HPDE6-E6E7 (cell line): ENCODE results near the gene IFI44.

Experiments used
- DNase-seq: peaks from one replicate; pipeline ENCODE4 v3.0.0; 2011; ENCODE audit warnings: missing footprints; ENCODE audit errors: extremely low spot score

IFI44 gene, protein sequence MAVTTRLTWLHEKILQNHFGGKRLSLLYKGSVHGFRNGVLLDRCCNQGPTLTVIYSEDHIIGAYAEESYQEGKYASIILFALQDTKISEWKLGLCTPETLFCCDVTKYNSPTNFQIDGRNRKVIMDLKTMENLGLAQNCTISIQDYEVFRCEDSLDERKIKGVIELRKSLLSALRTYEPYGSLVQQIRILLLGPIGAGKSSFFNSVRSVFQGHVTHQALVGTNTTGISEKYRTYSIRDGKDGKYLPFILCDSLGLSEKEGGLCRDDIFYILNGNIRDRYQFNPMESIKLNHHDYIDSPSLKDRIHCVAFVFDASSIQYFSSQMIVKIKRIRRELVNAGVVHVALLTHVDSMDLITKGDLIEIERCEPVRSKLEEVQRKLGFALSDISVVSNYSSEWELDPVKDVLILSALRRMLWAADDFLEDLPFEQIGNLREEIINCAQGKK

DNA sequence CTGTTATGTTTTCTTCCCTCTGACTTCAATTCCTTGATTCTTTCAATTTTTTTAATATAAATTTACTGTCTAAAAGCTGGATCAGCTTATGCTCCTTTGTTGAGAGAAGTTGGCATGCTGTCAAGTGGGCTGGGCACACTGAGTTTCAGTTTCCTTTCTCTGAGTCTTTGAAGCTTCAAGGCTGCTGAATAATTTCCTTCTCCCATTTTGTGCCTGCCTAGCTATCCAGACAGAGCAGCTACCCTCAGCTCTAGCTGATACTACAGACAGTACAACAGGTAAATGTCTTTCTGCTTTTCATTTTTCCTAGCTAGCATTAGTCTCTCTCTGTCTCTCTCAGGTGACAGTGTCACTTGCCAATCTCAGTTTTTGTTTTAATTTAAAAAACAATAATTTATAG, at the start of gene IFI44:
Gene IFI44, plus strand, starts transcription at position 204 of the 400 bp plus-strand sequence. CDS start 365 bp downstream, outside the sequence.
- peak; percentile 52 for DNase-seq

DNA sequence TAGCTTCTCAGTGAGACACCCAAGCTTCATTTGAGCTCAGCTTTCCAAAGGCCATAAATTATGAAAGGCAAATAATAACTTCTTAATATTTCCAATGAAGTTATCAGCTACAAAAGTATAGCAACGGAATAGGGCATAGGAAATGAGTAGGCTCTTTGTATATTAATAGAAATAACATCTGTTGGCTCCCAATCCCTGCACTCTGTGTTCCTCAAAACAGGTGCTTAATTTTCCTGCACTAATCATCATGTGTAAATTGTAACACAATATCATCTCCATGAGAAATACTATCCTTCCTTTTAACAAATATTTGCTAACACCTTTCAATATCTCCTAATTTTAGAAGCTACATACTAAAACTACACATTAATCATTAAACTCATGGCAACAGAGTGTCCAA, 48.6 kb upstream of the IFI44 start:
- DNase-seq, result no peak

DNA sequence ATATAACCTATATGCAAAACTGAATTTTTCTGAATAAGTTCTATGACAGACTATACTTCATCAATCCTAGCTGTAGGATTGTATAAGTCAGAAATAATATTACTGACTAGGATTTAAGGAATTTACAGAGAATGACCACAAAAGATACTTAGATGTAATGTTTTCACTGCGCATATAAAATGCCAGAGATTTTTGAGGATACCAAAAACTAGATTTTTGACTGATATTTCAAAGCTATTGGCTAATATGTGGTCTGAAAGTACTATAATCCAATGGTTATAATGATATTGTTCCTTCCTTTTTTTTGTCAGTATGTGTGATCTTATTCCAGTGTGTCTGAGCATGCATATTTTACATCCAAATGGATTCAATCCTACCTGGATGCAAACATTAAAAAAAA, 46.4 kb upstream of the IFI44 start:
- no peak for DNase-seq

DNA sequence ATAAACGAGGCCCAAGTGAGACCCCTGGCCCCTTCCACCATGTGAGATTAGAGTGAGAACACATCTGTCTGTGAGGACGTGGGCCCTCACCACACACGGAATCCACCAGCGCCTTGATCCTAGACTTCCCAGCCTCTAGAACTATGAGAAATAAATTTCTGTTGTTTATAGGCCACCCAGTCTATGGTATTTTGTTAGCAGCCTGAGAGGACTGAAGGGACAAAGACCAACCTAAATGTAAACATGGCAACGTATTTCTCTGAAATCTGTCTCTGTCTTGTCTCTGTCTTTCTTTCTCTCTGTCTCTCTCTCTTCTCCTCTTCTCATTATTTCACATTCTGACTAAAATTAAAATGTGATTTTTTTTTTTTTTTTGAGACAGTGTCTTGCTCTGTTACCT, 45.0 kb upstream of the IFI44 start:
- DNase-seq, result no peak

DNA sequence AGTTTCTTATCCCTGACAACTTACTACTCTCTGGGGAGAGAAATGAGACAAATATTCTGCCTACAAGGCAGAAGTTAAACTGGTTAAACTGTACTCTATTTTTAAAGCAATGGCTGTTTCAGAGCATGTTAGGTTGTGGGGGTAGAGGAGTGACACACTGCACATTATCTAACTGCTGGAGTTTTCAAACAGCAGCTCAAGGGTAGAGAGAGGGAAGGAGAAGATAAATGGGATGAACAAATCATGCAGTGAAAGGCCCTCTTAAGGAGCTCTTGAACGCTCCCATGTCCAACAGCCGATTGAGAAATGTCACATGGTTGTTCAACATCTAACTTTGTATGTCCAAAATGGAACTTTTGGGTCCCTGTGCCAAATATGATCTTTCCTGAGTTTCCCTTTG, 43.4 kb upstream of the IFI44 start:
- DNase-seq, result no peak

DNA sequence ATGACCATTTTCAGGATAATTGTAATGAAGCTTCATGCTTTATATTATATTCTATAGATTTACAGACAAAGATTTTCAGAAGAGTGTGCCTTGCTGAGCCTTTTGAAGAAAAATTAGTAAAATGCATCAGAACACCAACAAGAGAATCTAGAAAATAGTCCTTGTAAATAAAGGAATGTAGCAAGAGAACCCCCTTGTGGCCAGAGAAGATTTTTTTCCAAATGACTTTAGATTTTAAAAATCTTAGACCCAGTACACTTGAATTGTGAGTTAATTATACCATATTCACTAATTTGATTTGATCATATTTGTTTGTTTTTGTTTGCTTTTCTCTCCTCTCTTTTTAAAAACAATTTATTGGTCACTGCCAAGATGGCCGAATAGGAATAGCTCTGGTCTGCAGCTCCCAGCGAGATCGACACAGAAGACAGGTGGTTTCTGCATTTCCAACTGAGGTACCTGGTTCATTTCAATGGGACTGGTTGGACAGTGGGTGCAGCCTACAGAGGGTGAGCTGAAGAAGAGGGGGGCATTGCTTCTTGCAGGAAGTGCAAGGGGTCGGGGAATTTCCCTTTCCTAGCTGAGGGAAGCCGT, 42.2 kb upstream of the IFI44 start:
- DNase-seq, result no peak

DNA sequence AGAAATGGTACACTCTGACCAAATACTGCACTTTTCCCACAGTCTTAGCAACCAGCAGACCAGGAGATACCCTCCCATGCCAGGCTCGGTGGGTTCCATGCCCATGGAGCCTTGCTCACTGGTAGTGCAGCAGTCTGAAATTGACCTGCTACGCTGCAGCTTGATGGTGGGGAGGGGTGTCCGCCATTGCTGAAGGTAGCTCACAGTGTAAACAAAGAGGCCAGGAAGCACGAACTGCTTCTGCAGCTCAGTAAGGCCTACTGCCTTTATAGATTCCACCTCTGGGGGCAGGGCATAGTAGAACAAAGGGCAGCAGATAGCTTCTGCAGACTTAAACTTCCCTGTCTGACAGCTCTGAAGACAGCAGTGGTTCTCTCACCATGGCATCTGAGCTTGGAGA, 41.7 kb upstream of the IFI44 start:
- DNase-seq, result no peak

DNA sequence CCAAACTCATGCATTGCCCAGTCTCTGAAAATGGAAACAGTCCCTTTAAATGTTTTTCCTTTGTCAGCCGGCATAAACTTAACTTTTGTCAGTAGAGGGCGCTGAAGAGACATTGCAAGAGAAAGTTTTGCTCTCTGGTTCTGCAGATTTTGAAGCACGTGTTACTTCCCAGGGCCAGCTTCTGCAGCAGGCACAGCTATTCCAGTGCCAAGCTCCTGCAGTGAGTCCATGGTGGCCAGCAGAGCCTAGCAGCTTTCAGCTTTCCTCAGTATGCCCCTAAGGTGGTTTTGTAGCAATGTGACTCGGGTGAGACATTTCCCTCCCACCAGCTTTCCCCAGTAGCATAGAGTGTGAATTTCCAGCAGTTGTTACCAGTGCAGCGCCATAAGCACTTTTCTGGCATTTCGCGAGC, 32.0 kb upstream of the IFI44 start:
- DNase-seq, result peak; percentile 51

DNA sequence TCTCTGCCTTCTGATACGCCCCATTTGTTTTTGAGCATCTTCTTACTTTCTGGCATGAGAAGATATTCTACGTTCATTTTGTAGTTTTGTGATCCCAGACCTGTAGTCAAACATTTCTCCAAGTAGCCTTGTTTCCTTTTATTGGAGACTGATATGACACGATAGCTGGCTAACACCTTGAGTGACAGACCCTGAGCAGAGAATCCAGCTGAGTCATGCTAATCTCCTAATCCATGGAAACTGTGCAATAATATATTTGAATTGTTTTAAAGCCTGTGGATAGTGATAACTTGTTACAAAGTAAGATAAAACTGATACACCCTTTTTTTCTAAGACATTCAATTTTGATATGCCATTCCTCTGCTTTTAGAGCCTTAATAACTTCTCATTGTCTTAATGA, 30.6 kb upstream of the IFI44 start:
- no peak for DNase-seq

DNA sequence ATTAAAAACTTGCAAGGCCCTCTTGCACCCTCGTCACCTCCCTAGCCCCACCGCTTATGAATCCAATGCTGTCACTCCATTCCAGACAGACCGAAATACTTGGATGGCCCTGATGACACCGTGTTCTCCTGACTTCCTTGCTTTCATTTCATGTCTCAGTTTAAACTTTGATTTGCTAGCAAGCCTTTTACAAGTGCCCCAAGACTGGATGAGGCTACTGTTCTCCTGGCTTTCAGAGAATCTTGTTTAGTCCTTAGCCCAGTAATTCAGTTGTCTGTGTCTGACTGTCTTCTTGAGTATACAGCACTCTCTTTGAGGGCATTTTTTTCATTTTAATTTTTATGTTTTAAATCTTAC, 30.2 kb upstream of the IFI44 start:
- DNase-seq, result no peak

DNA sequence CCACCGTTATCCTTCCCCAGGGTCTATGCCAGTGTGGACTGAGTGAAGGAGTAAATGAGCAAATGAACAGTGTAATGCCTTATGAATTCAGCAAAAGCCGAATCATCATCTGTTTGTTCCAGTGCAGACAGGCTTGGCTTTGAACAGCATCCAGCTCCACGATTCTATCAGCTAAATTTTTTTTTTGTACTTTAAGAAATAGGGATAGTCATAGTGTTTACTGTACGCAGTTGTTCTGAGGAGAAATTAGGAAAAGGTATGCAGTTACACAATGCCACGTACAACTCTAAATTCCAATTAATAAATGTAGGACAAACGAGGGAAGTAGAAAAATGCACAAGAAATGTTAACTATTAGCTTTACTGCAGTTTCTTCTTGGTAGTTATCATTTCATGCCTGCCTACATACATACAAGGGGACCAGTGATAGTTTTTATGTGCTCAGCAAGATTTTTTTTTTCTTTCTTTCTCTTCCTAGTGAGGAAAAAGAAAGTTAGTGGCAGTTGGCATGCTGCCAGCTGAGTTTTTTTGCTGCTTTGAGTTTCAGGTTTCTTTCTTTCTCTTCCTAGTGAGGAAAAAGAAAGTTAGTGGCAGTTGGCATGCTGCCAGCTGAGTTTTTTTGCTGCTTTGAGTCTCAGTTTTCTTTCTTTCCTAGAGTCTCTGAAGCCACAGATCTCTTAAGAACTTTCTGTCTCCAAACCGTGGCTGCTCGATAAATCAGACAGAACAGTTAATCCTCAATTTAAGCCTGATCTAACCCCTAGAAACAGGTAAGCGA, 29.6 kb upstream of the IFI44 start, which contains the start of gene IFI44L:
Gene IFI44L, plus strand, starts transcription at position 646 of the 777 bp plus-strand sequence. CDS start 7,468 bp downstream, outside the sequence.
- no peak for DNase-seq

DNA sequence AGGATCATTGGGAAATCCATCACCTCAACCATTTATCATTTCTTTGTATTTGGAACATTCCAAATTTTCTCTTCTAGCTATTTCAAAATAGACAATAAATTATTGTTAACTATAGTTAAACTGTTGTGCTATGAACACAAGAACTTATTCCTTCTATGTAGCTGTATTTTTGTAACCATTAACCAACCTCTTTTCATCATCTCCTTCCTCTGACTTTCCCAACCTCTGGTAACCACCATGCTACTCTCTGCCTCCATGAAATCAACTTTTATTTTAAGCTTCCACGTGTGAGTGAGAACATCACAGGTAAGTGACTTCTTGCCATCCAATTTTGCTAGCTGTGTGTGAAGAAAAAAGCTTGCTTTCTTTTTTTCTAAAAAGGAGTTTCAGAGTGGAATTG, 29.0 kb upstream of the IFI44 start:
- no peak for DNase-seq

DNA sequence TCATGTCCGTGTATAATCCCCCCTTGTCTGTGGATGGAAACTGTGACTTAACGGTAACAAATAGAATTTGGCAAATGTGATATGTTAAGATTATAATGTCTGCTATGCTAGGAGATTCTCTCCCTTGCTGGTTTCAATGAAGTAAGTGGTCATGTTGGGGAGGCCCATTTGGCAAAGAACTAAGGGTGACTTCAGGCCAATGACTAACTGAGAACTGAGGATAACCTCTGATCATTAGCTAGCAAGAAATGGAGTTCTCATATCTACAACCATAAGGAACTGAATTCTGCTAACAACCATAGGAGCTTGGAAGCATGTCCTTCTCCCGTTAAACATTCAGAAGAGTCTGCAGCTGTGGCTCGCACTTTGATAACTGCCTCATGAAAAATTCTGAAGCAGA, 27.1 kb upstream of the IFI44 start:
- no peak for DNase-seq

DNA sequence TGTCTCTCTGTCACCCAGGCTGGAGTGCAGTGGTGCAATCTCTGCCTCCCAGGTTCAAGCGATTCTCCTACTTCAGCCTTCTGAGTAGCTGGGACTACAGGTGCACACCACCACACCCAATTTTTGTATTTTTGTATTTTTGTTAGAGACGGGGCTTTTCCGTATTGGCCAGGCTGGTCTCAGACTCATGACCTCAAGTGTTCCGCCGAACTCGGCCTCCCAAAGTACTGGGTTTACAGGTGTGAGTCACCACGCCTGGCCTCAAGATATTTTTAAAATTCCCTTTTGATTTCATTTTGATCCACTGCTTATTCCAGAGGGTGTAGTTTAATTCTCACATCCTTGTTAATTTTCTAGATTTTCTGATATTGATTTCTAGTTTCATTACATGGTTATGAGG, 25.6 kb upstream of the IFI44 start:
- no peak for DNase-seq

DNA sequence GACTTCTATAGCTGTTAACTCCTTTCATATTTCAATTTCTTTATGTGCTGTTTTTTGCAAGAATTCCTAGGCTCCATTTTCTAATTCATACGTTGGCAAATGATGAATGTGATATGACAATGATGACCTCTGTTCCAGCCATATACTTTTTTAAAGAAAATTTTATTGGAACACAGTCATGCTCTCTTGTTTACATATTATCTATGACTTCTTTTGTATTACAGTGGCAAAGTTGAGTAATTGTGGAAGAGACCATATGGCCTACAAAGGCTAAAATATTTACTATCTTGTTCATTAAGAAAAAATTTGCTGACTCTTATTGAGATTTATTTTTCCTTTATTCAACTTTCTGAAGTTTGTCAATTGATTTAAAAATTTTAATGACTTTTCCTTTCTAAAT, 22.3 kb upstream of the IFI44 start:
- DNase-seq, result no peak

DNA sequence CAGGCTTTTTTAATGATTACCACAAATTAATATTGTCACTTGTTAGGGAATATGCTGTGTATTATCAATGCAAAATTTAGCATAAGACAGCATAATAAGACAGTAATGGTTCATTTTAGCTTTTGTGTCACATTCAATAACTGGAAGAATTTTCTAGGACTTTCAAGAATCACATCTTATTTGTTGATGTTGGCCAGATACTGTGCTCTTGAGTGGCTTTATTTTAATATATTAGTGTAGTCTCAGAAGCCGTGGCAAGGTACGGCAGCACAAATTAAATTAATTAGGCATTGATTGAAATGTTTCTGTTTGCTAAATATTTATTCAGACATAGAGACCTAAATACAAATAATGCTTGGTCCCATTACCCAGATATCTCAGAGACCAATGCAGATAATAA, 19.0 kb upstream of the IFI44 start:
- no peak for DNase-seq

DNA sequence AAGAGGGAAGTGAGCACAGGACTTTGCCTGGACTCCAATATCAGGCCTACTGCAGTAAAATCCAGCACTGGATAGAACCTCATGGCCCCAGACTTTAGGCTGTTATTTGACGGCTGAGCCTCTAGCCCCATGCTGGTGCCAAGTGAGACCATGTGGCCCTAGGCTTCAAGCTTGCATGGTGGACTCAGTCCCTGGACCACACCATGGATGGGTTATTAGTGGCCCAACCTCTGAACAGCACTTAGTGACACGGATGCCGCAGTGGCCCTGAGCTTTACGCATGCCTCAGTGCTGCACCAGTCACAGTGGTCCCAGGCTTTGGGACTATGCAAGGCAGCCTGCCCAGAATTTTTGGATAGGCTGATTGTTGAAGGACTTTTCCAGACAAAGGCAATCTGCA, 16.4 kb upstream of the IFI44 start:
- no peak for DNase-seq

DNA sequence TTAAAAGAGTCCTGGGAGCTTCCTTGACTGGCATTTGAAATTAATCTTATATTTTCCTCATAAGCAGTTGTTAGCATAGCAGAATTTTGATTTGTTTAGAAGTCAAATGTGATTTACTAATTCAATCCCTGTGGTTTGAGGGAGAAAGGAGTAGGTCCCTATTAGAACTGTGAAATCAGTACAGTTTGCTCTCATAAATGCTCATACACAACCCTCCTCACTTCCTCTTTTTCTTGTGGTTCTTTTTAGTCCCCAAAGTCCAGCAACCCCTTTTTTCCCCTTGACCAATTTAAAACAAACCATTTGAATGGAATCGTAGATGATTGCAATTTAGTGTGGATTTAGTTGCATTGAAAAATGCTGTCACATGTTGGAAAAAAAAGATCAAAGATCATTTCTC, 9.2 kb upstream of the IFI44 start:
- no peak for DNase-seq

DNA sequence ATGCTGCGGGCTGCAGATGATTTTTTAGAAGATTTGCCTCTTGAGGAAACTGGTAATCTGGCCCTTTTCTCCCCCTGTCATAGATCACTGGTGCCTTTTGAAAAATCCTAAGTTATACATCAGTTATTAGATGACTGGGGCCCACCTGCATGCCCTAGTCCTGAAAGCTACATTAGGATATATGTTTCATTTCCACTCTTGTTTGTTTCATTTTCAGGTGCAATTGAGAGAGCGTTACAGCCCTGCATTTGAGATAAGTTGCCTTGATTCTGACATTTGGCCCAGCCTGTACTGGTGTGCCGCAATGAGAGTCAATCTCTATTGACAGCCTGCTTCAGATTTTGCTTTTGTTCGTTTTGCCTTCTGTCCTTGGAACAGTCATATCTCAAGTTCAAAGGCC, 8.1 kb upstream of the IFI44 start:
- no peak for DNase-seq

DNA sequence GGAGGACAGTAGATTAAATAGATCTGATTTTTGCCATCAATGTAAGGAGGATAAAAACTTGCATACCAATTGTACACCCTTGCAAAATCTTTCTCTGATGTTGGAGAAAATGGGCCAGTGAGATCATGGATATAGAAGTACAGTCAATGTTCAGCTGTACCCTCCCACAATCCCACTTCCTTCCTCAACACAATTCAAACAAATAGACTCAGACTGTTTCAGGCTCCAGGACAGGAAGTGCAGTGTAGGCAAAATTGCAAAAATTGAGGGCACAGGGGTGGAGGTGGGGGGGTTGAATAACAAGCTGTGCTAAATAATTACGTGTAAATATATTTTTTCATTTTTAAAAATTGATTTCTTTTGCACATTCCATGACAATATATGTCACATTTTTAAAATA, 3.9 kb upstream of the IFI44 start:
- no peak for DNase-seq

DNA sequence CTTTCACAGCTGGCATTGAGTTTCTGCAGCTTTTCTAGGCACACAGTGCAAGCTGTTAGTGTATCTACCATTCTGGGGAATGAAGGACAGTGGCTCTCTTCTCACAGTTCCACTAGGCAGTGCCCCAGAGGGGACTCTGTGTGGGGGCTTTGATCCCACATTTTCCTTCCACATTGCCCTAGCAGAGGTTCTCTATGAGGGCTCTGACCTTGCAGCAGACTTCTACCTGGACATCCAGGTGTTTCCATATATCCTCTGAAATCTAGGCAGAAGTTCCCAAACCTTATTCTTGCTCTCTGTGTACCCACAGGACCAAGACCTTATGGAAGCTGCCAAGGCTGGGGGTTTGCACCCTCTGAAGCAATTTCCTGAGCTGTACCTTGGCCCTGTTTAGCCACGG, 2.4 kb upstream of the IFI44 start:
- DNase-seq, result no peak

DNA sequence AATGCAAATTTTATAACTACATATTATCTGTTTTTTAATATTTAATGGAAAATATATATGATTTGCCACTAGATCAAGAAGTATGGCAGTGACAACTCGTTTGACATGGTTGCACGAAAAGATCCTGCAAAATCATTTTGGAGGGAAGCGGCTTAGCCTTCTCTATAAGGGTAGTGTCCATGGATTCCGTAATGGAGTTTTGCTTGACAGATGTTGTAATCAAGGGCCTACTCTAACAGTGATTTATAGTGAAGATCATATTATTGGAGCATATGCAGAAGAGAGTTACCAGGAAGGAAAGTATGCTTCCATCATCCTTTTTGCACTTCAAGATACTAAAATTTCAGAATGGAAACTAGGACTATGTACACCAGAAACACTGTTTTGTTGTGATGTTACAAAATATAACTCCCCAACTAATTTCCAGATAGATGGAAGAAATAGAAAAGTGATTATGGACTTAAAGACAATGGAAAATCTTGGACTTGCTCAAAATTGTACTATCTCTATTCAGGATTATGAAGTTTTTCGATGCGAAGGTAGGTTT, 556 bp downstream of the IFI44 start:
- no peak for DNase-seq
